HFFc6 (cell line): ENCODE data around the gene TFB1M. TPM values are rescaled to one million over a fixed set of nuclear protein-coding genes. Genes with fewer than 3 reads are reported as not detected.
"Not testable (repeated sequence)": the region's sequence is repeated elsewhere in the genome, so short reads cannot be mapped to it uniquely, and the experiment has no call there.

ENCODE experiments used
- DNase-seq: peaks from one replicate; pipeline ENCODE4 v3.0.0-alpha.2; 2018
- H3K27ac Mint-ChIP-seq: 2 replicates; pipeline ENCODE4 v1.8.0; 2020; ENCODE audit warnings: mild to moderate bottlenecking, mixed read lengths
- H3K27me3 Mint-ChIP-seq: 2 replicates; pipeline ENCODE4 v1.8.0; 2021; ENCODE audit warnings: mild to moderate bottlenecking, moderate library complexity, mixed read lengths; ENCODE audit not compliant: insufficient read depth
- H3K36me3 Mint-ChIP-seq: 2 replicates; pipeline ENCODE4 v1.8.0; 2021; ENCODE audit warnings: low read depth, mixed read lengths
- H3K4me1 Mint-ChIP-seq: 2 replicates; pipeline ENCODE4 v1.8.0; 2020; ENCODE audit warnings: low read depth, mixed read lengths
- H3K4me3 Mint-ChIP-seq: 2 replicates; pipeline ENCODE4 v1.8.0; 2020; ENCODE audit warnings: mild to moderate bottlenecking, moderate library complexity, mixed read lengths
- H3K9me3 Mint-ChIP-seq: 2 replicates; pipeline ENCODE4 v1.8.0; 2020; ENCODE audit warnings: mild to moderate bottlenecking, mixed read lengths
- total RNA-seq, 6 experiments: library from RNA; stranded (reverse); fragmentation: NEBNext Ultra II Directional; extraction: Animal tissue kit (Norgen Biotek cat#: 25700); gene quantifications; 2 replicates in 1 of 6; 3 replicates in 5 of 6; pipeline ENCODE4 v1.2.3, GENCODE V29; 2021
- TF ChIP-seq, protein P1 (sequence below): fragments of 200-600 bp; sonication (generic); IDR thresholded peaks from 2 replicates; pipeline ENCODE4 v1.5.0; 2021; ENCODE audit warnings: antibody characterized with exemption, mild to moderate bottlenecking

Gene TFB1M
- total RNA-seq, 6 experiments from 2014 or later, result 16.7 to 23.0 (median 21.7) TPM

- peak overlapping the region; percentile 97 for H3K27ac Mint-ChIP-seq
- peak overlapping the region; percentile 98 for H3K4me3 Mint-ChIP-seq
- no peaks in the 10 kb centered on the region for H3K27me3 Mint-ChIP-seq
- peaks cover 68% of the 10 kb centered on the region for H3K4me1 Mint-ChIP-seq
- TF ChIP-seq, protein P1, sequence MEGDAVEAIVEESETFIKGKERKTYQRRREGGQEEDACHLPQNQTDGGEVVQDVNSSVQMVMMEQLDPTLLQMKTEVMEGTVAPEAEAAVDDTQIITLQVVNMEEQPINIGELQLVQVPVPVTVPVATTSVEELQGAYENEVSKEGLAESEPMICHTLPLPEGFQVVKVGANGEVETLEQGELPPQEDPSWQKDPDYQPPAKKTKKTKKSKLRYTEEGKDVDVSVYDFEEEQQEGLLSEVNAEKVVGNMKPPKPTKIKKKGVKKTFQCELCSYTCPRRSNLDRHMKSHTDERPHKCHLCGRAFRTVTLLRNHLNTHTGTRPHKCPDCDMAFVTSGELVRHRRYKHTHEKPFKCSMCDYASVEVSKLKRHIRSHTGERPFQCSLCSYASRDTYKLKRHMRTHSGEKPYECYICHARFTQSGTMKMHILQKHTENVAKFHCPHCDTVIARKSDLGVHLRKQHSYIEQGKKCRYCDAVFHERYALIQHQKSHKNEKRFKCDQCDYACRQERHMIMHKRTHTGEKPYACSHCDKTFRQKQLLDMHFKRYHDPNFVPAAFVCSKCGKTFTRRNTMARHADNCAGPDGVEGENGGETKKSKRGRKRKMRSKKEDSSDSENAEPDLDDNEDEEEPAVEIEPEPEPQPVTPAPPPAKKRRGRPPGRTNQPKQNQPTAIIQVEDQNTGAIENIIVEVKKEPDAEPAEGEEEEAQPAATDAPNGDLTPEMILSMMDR, result no peak
- H3K36me3 Mint-ChIP-seq, result peaks cover 28% of the 10 kb centered on the region
- no peaks in the 10 kb centered on the region for H3K9me3 Mint-ChIP-seq
- DNase-seq, result no peak
Measured at GRCh38 chr6:155313602-155314091, 637 bp downstream of the TFB1M start.

- not testable (repeated sequence) for H3K9me3 Mint-ChIP-seq, DNase-seq, H3K27me3 Mint-ChIP-seq
- Mint-ChIP-seq H3K4me3 (peak overlapping the region; percentile 98), H3K27ac (peak overlapping the region; percentile 97; the same call in 1 of the 2 replicates), H3K4me1 (peaks cover 72% of the 10 kb centered on the region), H3K36me3 (peaks cover 33% of the 10 kb centered on the region)
Measured at GRCh38 chr6:155312950-155313349, 1.3 kb downstream of the TFB1M start.

DNA sequence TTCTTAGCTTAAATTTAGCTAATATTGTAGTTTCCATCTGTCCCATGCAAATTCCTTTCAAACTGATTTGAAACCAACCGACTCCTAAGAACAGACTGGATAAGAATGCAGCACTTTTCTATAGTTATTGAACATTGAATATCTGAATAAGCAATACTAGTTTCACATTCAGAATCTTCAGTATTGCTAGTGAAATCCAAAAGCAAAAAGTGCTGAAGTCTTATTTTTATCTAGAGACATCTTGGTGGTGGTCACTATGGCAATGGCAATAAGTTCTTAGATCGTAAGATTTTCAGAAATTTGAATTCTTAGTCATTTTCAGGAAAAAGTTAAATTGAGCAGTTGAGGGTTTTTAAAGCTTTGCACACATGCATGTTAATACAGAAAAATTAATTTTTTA lies 2.7 kb downstream of the TFB1M start:
- DNase-seq, result no peak
- H3K36me3 Mint-ChIP-seq, result peaks cover 40% of the 10 kb centered on the region
- H3K4me3 Mint-ChIP-seq, result no peak overlapping the region
- H3K4me1 Mint-ChIP-seq, result peaks cover 70% of the 10 kb centered on the region
- H3K27ac Mint-ChIP-seq, result peak overlapping the region; percentile 88
- TF ChIP-seq, protein P1, result no peak
- H3K9me3 Mint-ChIP-seq, result no peaks in the 10 kb centered on the region
- no peaks in the 10 kb centered on the region for H3K27me3 Mint-ChIP-seq

GRCh38 chr6:155311086-155311485 lies 3.2 kb downstream of the TFB1M start:
- Mint-ChIP-seq H3K4me3 (no peak overlapping the region; the same call in 1 of the 2 replicates), H3K36me3 (peaks cover 44% of the 10 kb centered on the region), H3K27me3 (no peaks in the 10 kb centered on the region), H3K27ac (peak overlapping the region; percentile 88), H3K4me1 (peaks cover 65% of the 10 kb centered on the region), H3K9me3 (no peaks in the 10 kb centered on the region)
- DNase-seq, result no peak
- TF ChIP-seq, protein P1, result no peak

DNA sequence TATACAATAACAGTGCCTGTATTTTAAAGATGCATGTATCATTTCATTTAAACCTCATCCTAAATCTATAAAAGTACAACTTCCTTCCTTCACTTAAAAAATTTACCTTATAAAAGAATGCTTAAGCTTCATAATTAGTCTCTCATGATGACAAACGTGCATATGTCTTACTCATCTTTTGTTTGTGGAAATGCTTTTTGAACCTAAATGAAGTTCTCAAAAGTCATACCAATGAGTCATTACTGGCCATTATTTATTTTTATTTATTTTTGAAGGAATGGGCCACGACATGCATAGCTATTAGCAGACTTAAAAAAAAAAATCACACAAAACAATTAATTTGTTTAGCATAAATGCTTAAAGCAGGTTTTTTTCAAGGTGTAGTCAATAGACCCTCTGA lies 3.7 kb downstream of the TFB1M start:
- Mint-ChIP-seq H3K27me3 (no peaks in the 10 kb centered on the region), H3K4me1 (peaks cover 60% of the 10 kb centered on the region), H3K27ac (peak overlapping the region; percentile 88), H3K4me3 (peak overlapping the region; percentile 56), H3K9me3 (no peaks in the 10 kb centered on the region), H3K36me3 (peaks cover 44% of the 10 kb centered on the region)
- TF ChIP-seq, protein P1, result no peak
- peak; percentile 71 for DNase-seq

GRCh38 chr6:155309150-155309549 lies 5.1 kb downstream of the TFB1M start:
- H3K36me3 Mint-ChIP-seq, result peaks cover 51% of the 10 kb centered on the region
- H3K4me1 Mint-ChIP-seq, result peaks cover 58% of the 10 kb centered on the region
- no peak overlapping the region for H3K4me3 Mint-ChIP-seq
- TF ChIP-seq, protein P1, result no peak
- H3K27me3 Mint-ChIP-seq, result no peaks in the 10 kb centered on the region
- no peak for DNase-seq
- peak overlapping the region; percentile 53 for H3K27ac Mint-ChIP-seq
- no peaks in the 10 kb centered on the region for H3K9me3 Mint-ChIP-seq
